A673 (cell line): ENCODE measurements around the gene GSC. TPM values are rescaled to one million over a fixed set of nuclear protein-coding genes. Genes with fewer than 3 reads are reported as not detected.
"Not testable (repeated sequence)": the region's sequence is repeated elsewhere in the genome, so short reads cannot be mapped to it uniquely, and the experiment has no call there.

Experiments
- BruUV-seq: library from RNA; stranded (reverse); fragments of 400-500 nt; replicated peaks from 2 replicates; lab custom pipeline; 2021; lab: Mats Ljungman, UMichigan
- CTCF ChIA-PET: fragments of 300-600 bp; sonication (Branson Sonifier 250); formaldehyde crosslinking; loops from one replicate; lab custom pipeline; 2022; ENCODE audit warnings: antibody characterized with exemption; lab: Charles Lee
- POLR2A ChIA-PET: fragments of 300-600 bp; sonication (Branson Sonifier 250); formaldehyde crosslinking; loops from one replicate; lab custom pipeline; 2022; ENCODE audit warnings: antibody characterized with exemption; ENCODE audit not compliant: low non-redundant PET; lab: Charles Lee
- DNase-seq: peaks from one replicate; pipeline ENCODE4 v3.0.0-alpha.2; 2015; ENCODE audit warnings: low spot score
- H3K27ac ChIP-seq: fragments of 200-600 bp; sonication (generic); 2 replicates; pipeline ENCODE4 v1.5.1; 2016; ENCODE audit warnings: mixed run types, low read depth, mild to moderate bottlenecking, mixed read lengths, antibody characterized with exemption, low read length; ENCODE audit not compliant: poor library complexity, severe bottlenecking
- H3K27me3 ChIP-seq: fragments of 200-600 bp; sonication (generic); replicated peaks from 2 replicates; pipeline ENCODE4 v1.6.1; 2017; ENCODE audit warnings: mixed run types, low read depth, mild to moderate bottlenecking, mixed read lengths, antibody characterized with exemption, low read length; ENCODE audit not compliant: insufficient read depth, poor library complexity
- H3K36me3 ChIP-seq: fragments of 200-600 bp; sonication (generic); 2 replicates; pipeline ENCODE4 v1.6.1; 2016; ENCODE audit warnings: mixed run types, mild to moderate bottlenecking, mixed read lengths, antibody characterized with exemption, low read length; ENCODE audit not compliant: insufficient read depth, poor library complexity, severe bottlenecking
- H3K4me1 ChIP-seq: fragments of 200-600 bp; sonication (generic); 2 replicates; pipeline ENCODE4 v1.6.1; 2017; ENCODE audit warnings: mixed run types, mild to moderate bottlenecking, mixed read lengths, antibody characterized with exemption, low read length; ENCODE audit not compliant: insufficient read depth, poor library complexity, severe bottlenecking
- H3K4me3 ChIP-seq: fragments of 200-600 bp; sonication (generic); 2 replicates; pipeline ENCODE4 v1.5.1; 2016; ENCODE audit warnings: low read depth, mixed run types, mild to moderate bottlenecking, mixed read lengths, low read length; ENCODE audit not compliant: poor library complexity, severe bottlenecking
- H3K9me3 ChIP-seq: fragments of 200-600 bp; sonication (generic); 2 replicates; pipeline ENCODE4 v1.6.1; 2016; ENCODE audit warnings: mixed run types, low read depth, mild to moderate bottlenecking, mixed read lengths, antibody characterized with exemption, low read length; ENCODE audit not compliant: poor library complexity, severe bottlenecking
- CTCF ChIP-seq: fragments of 300-800, 200-600 bp; sonication (generic); conservative IDR thresholded peaks from 2 replicates; pipeline ENCODE4 v1.5.1; 2017; ENCODE audit warnings: low read depth, mild to moderate bottlenecking, antibody characterized with exemption, low read length, moderate library complexity, mixed read lengths
- EZH2 ChIP-seq: fragments of 200-600 bp; sonication (generic); IDR thresholded peaks from 2 replicates; pipeline ENCODE4 v1.6.1; 2017; ENCODE audit warnings: borderline replicate concordance, low read depth, mild to moderate bottlenecking, mixed read lengths, antibody characterized with exemption, low read length; ENCODE audit not compliant: poor library complexity, severe bottlenecking
- intact Hi-C: fragments of 100-400 bp; cut with micrococcal nuclease; formaldehyde crosslinking; loops from one replicate; pipeline ENCODE4 v1.10.0; 2022; ENCODE audit not compliant: unreplicated experiment
- total RNA-seq: library from RNA; stranded (reverse); gene quantifications from 2 replicates; pipeline ENCODE4 v1.2.3, GENCODE V29; 2021

Gene GSC
- total RNA-seq, 1 experiment from 2014 or later = 4.2 TPM

- intact Hi-C loops = no loop called here
- Histone ChIP-seq H3K36me3 (no peaks in the 10 kb centered on the region), H3K4me3 (no peak overlapping the region), H3K27ac (no peak overlapping the region), H3K27me3 (no peaks in the 10 kb centered on the region), H3K4me1 (no peaks in the 10 kb centered on the region), H3K9me3 (no peaks in the 10 kb centered on the region)
- DNase-seq = no peak
- BruUV-seq = no TSS peak
- POLR2A ChIA-PET = no interaction called here
- CTCF ChIA-PET = no interaction called here
- TF ChIP-seq CTCF (no peak), EZH2 (no peak)
Observed at GRCh38 chr14:94728950-94729349, 41.0 kb downstream of the GSC start.

- H3K27ac ChIP-seq, H3K36me3 ChIP-seq, H3K27me3 ChIP-seq, BruUV-seq, H3K4me3 ChIP-seq, CTCF ChIA-PET, H3K4me1 ChIP-seq, intact Hi-C loops, POLR2A ChIA-PET, DNase-seq, H3K9me3 ChIP-seq: not testable (repeated sequence)
Observed at GRCh38 chr14:94728440-94728839, 41.5 kb downstream of the GSC start.

GRCh38 chr14:94726649-94727048, 43.3 kb downstream of the GSC start:
- H3K4me3 ChIP-seq, H3K9me3 ChIP-seq, DNase-seq, CTCF ChIA-PET, H3K36me3 ChIP-seq, POLR2A ChIA-PET, BruUV-seq, H3K27ac ChIP-seq, H3K27me3 ChIP-seq, H3K4me1 ChIP-seq, intact Hi-C loops: not testable (repeated sequence)

GRCh38 chr14:94724993-94725392, 44.9 kb downstream of the GSC start:
- no peaks in the 10 kb centered on the region for H3K4me1 ChIP-seq
- ChIA-PET POLR2A (no interaction called here), CTCF (no interaction called here)
- DNase-seq = no peak
- no peaks in the 10 kb centered on the region for H3K27me3 ChIP-seq
- no peak overlapping the region for H3K27ac ChIP-seq
- BruUV-seq = no TSS peak
- H3K4me3 ChIP-seq = no peak overlapping the region
- intact Hi-C loops = no loop called here
- H3K9me3 ChIP-seq = no peaks in the 10 kb centered on the region
- TF ChIP-seq CTCF (no peak), EZH2 (no peak)
- H3K36me3 ChIP-seq = no peaks in the 10 kb centered on the region
